GM23338 (cell line): Measurements from ENCODE around the gene PFKFB3.

Source experiments
- CREB1 ChIP-seq: fragments of 250-450 bp; sonication (Bioruptor Pico); IDR thresholded peaks from 2 replicates; pipeline ENCODE4 v1.5.0; 2020; ENCODE audit warnings: low read depth, mild to moderate bottlenecking, moderate library complexity
- CTCF ChIP-seq, 2 experiments: fragments of 200-600 bp in 1 of 2; sonication (generic) in 1 of 2; conservative IDR thresholded peaks; 2 replicates each; pipeline versions ENCODE4 v1.5.1 to v1.6.1; 2016 to 2017; ENCODE audit warnings: antibody characterized with exemption in 2 of 2, low read depth in 2 of 2, mild to moderate bottlenecking in 2 of 2, moderate library complexity in 1 of 2
- EZH2 ChIP-seq: fragments of 200-600 bp; sonication (generic); IDR thresholded peaks from one replicate; pipeline ENCODE4 v1.8.0; 2017; ENCODE audit warnings: antibody characterized with exemption, mild to moderate bottlenecking, low read depth; ENCODE audit not compliant: unreplicated experiment
- EZH2phosphoT487 ChIP-seq: fragments of 200-600 bp; sonication (generic); IDR thresholded peaks from one replicate; pipeline ENCODE4 v1.8.1; 2018; ENCODE audit warnings: antibody characterized with exemption; ENCODE audit not compliant: unreplicated experiment
- POLR2AphosphoS5 ChIP-seq: IDR thresholded peaks from 2 replicates; pipeline ENCODE4 v1.6.1; 2016; ENCODE audit warnings: antibody characterized with exemption, low read depth
- REST ChIP-seq: IDR thresholded peaks from one replicate; pipeline ENCODE4 v1.6.1; 2018; ENCODE audit warnings: antibody characterized with exemption; ENCODE audit not compliant: unreplicated experiment
- ZNF114 ChIP-seq: fragments of 250-450 bp; sonication (Bioruptor Pico); IDR thresholded peaks from 2 replicates; pipeline ENCODE4 v1.5.0; 2020; ENCODE audit warnings: mild to moderate bottlenecking, moderate library complexity

DNA sequence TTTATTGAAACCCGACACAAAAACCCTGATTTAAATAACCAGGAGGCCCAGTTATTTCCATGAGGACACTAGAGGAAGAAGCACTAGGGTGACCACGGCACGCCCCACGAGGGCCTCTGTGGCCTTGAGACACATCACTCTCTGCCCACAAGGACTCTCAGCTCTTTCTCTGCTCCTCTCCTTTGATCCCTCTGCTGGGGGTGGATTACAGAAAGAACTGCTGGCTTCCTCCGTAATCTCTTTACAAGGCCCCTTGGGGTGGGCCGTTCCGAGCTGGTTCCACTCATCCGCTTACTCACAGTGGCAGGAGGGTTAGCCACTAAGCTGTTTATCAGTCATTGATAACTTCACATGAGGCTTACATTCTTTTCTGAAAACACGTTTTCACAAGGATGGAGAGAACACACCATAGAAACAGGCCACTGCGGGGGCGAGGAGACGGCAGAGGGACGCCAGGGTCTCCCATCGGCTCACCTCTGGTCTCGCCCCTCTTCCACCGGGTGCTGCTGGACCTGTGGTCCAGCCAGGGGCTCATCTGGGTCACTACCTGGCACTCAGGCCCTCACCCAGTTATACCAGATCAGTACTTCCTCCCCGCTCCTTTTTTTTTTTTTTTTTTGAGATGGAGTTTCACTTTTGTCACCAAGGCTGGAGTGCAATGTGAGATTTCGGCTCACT, 17.6 kb upstream of the PFKFB3 start:
- TF ChIP-seq REST (no peak), POLR2AphosphoS5 (no peak), EZH2 (no peak), CTCF (conservative IDR thresholded peaks at IDR 0.05; ENCODE audit: low read depth in 2 of 2) (no peak), ZNF114 (CRISPR knock-in tag) (no peak), EZH2phosphoT487 (no peak), CREB1 (CRISPR knock-in tag) (no peak)
